MCF 10A (cell line): ENCODE measurements around the gene ATG16L2. TPM values are rescaled to one million over a fixed set of nuclear protein-coding genes. Genes with fewer than 3 reads are reported as not detected.

Experiments
- BruUV-seq: library from RNA; stranded (reverse); fragments of 400-500 nt; replicated peaks from 2 replicates; lab custom pipeline; 2021; lab: Mats Ljungman, UMichigan
- CTCF ChIA-PET: fragments of 300-600 bp; sonication (Branson Sonifier 250); formaldehyde crosslinking; extraction: SDS; loops from one replicate; lab custom pipeline; 2021; ENCODE audit warnings: antibody characterized with exemption, inconsistent platforms; lab: Yijun Ruan, JAX
- POLR2A ChIA-PET: fragments of 300-600, 350-650 bp; sonication (Branson Sonifier 250); formaldehyde crosslinking; extraction: SDS; loops from one replicate; lab custom pipeline; 2020; ENCODE audit warnings: antibody characterized with exemption, inconsistent platforms; lab: Yijun Ruan, JAX
- DNase-seq: peaks from one replicate; pipeline ENCODE4 v3.0.0-alpha.2; 2018; ENCODE audit not compliant: unreplicated experiment
- H3K27ac Mint-ChIP-seq: one replicate; pipeline ENCODE4 v1.8.0; 2022; ENCODE audit warnings: mild to moderate bottlenecking, low read depth, mixed read lengths; ENCODE audit not compliant: unreplicated experiment
- H3K27me3 Mint-ChIP-seq: one replicate; pipeline ENCODE4 v1.8.0; 2022; ENCODE audit warnings: mixed read lengths; ENCODE audit not compliant: insufficient read depth, unreplicated experiment
- H3K36me3 Mint-ChIP-seq: one replicate; pipeline ENCODE4 v1.8.0; 2022; ENCODE audit warnings: mild to moderate bottlenecking, moderate library complexity, mixed read lengths; ENCODE audit not compliant: insufficient read depth, unreplicated experiment
- H3K4me1 Mint-ChIP-seq: one replicate; pipeline ENCODE4 v1.8.0; 2022; ENCODE audit warnings: mixed read lengths; ENCODE audit not compliant: insufficient read depth, unreplicated experiment
- H3K4me3 Mint-ChIP-seq: one replicate; pipeline ENCODE4 v1.8.0; 2022; ENCODE audit warnings: mild to moderate bottlenecking, moderate library complexity, mixed read lengths; ENCODE audit not compliant: unreplicated experiment
- H3K9me3 Mint-ChIP-seq: one replicate; pipeline ENCODE4 v1.8.0; 2022; ENCODE audit warnings: mixed read lengths; ENCODE audit not compliant: unreplicated experiment
- intact Hi-C: fragments of 100-400 bp; cut with micrococcal nuclease; formaldehyde crosslinking; loops from 2 replicates; pipeline ENCODE4 v1.14.1; 2022
- total RNA-seq: library from RNA; stranded (reverse); gene quantifications from 2 replicates; pipeline ENCODE4 v1.2.3, GENCODE V29; 2022
- TF ChIP-seq, protein P1 (sequence below): fragments of 200-600 bp; IDR thresholded peaks from one replicate; pipeline ENCODE4 v1.8.0; 2022; ENCODE audit warnings: antibody characterized with exemption, mild to moderate bottlenecking; ENCODE audit not compliant: unreplicated experiment

The ATG16L2 gene
- total RNA-seq, 1 experiment from 2014 or later: 11.2 TPM

DNA sequence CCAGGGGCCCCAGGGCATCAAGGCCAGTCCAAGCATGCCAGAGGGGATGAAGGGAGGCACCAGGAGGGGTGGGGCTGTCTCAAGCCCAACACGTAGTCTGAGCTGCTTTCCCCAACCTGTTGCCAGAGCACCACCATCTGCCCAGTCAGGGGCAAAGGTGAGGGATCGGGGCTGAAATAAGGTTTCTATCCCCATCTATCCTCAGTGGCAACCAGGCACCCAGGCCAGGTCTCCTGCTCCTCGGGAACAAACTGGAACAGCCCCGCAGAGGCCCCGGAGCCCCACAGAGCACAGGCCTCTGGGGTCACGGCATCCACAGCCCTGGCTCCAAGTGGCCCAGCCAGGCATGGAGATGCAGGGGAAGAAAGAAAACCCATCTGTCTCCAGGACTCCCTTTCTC is 39.7 kb upstream of the ATG16L2 start:
- no peaks in the 10 kb centered on the region for H3K36me3 Mint-ChIP-seq
- no peak for DNase-seq
- H3K27ac Mint-ChIP-seq: no peak overlapping the region
- TF ChIP-seq, protein P1, sequence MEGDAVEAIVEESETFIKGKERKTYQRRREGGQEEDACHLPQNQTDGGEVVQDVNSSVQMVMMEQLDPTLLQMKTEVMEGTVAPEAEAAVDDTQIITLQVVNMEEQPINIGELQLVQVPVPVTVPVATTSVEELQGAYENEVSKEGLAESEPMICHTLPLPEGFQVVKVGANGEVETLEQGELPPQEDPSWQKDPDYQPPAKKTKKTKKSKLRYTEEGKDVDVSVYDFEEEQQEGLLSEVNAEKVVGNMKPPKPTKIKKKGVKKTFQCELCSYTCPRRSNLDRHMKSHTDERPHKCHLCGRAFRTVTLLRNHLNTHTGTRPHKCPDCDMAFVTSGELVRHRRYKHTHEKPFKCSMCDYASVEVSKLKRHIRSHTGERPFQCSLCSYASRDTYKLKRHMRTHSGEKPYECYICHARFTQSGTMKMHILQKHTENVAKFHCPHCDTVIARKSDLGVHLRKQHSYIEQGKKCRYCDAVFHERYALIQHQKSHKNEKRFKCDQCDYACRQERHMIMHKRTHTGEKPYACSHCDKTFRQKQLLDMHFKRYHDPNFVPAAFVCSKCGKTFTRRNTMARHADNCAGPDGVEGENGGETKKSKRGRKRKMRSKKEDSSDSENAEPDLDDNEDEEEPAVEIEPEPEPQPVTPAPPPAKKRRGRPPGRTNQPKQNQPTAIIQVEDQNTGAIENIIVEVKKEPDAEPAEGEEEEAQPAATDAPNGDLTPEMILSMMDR: no peak
- intact Hi-C loops: no loop called here
- CTCF ChIA-PET: interaction anchor here (1.1 to 2.4 kb wide), 2 partner anchors 19 to 48 kb away, joined by 3 to 17 read pairs; partner anchors contain the start of gene STARD10
- POLR2A ChIA-PET: no interaction called here
- H3K4me3 Mint-ChIP-seq: no peak overlapping the region
- no peaks in the 10 kb centered on the region for H3K9me3 Mint-ChIP-seq
- H3K4me1 Mint-ChIP-seq: peaks cover 11% of the 10 kb centered on the region
- BruUV-seq: no TSS peak
- no peaks in the 10 kb centered on the region for H3K27me3 Mint-ChIP-seq

DNA sequence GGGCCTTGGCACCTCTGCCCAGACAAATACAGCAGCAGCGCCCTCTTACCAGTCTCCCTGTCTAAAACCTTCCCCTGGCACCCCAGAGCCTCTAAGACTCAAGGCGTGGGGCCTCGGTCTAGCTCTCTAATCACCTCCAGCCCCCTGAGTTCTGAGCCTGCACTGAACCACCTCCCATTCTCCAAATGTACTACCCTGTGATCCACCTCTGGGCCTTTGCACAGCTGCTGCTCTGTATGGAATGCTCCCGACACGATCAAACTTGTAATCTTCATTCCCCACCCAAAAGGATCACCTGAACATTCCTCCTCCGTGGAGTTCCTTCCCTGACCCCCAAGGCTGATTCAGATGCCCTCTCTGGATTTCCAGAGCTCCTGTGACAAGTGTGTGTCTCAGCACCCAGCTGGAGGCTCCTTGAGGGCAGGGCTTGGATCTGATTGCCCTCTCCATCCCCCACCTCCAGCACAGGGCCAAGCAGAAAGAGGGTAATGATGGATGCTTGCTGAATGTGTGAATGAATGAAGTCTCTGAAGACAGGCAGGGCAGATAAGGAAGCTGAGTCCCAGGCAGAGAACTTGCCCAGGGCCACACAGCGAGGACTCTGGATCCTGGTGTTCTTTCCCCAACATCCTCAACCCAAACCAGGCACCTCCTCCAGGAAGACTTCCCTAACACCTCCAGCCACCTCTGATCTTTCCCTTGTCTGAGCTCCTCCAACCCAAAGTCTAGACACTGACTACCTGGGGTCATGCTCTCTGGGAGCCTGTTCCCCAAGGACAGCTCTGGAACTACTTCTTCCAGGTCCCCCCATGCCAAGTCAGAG is 38.7 kb upstream of the ATG16L2 start:
- no peaks in the 10 kb centered on the region for H3K36me3 Mint-ChIP-seq
- no peaks in the 10 kb centered on the region for H3K9me3 Mint-ChIP-seq
- peaks cover 16% of the 10 kb centered on the region for H3K4me1 Mint-ChIP-seq
- no peak for DNase-seq
- no peaks in the 10 kb centered on the region for H3K27me3 Mint-ChIP-seq
- no peak overlapping the region for H3K4me3 Mint-ChIP-seq
- ChIA-PET CTCF (interaction anchor here (1.1 to 2.4 kb wide), 2 partner anchors 18 to 49 kb away, joined by 3 to 17 read pairs; partner anchors contain the start of gene STARD10), POLR2A (interaction anchor here (0.7 kb wide), 1 partner anchor 376 kb away, joined by 5 read pairs; no protein-coding TSS in a partner anchor)
- no peak overlapping the region for H3K27ac Mint-ChIP-seq
- TF ChIP-seq, protein P1: no peak
- intact Hi-C loops: no loop called here
- no TSS peak for BruUV-seq

DNA sequence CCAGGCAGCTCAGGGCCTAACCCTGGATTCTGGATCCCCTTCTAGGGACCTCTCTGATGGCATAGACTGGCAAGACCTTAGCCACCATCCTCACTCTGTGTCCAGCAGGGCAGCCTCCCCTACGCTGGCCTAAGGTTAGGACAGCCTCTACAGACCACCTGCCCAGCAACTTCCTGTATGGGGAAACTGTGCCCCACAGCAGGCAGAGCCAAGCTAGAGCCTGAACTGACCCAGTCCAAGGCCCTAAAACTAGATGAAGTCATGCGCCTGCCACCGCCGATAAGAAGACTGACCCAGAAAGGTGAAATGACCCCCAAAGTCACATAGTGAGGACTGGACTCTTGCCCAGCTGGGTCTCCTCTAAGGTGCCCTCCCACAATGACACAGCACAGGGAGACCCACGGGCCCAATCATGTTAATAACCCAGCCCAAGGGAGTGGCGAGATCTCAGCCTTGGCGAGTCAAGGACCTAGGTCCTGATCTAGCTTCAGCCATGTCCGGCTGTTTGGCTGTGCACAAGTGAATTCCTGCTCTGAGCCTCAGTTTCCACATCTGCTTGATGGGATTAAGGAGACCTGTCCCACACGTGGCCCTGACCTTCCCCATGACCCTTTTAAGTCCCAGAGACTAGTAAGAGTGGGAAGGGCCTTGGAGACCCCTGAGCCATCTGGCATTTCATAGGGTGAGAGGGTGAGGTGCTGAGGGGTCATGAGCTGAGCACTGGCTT is 37.9 kb upstream of the ATG16L2 start:
- Mint-ChIP-seq H3K4me1 (peaks cover 16% of the 10 kb centered on the region), H3K27me3 (no peaks in the 10 kb centered on the region), H3K36me3 (no peaks in the 10 kb centered on the region), H3K9me3 (no peaks in the 10 kb centered on the region), H3K4me3 (no peak overlapping the region), H3K27ac (no peak overlapping the region)
- intact Hi-C loops: no loop called here
- ChIA-PET POLR2A (interaction anchor here (0.7 kb wide), 1 partner anchor 375 kb away, joined by 5 read pairs; no protein-coding TSS in a partner anchor), CTCF (interaction anchor here (0.8 kb wide), 1 partner anchor 17 kb away, joined by 5 read pairs; no protein-coding TSS in a partner anchor)
- TF ChIP-seq, protein P1: no peak
- no TSS peak for BruUV-seq
- DNase-seq: no peak
